ENCODE measurements around the gene FLNB. TPM values are rescaled to one million over a fixed set of nuclear protein-coding genes. Genes with fewer than 3 reads are reported as not detected.

The FLNB gene
- polyA plus RNA-seq, 1 of the 3 experiments (the other 2 are of a cell fraction) = 127 TPM

DNA sequence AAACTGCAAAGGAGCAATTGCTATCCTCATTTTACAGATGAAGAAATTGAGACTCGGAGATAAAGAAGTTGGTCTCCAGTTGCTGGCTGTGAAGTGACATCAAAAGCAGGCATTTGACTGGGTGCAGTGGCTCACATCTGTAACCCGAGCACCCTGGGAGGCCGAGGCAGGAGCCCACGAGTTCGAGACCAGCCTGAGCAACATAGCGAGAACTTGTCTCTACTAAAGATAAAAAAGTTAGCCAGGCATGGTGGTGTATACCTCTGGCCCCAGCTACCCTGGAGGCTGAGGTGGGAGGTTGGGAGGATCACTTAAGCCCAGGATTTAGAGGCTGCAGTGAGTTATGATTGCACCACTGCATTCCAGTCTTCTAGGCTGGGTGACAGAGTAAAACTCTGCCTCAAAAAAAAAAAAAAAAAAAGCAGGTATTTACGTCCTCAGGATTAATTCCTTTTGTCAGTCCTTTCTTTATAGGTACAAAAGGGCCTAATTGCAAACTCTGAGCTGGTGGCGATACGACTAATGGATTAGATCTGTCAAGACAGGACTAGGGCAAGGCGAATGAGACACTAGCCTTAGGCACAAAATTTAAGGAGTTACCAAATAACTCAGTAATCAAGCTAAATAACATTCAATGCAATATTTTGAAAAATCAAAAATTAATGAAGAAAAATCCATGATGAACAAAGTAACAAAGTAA is 208.4 kb downstream of the FLNB start:
- H3K27ac ChIP-seq (ENCODE audit: low read depth in 2 of 2, low read length in 1 of 2) = no peak overlapping the region
- H3F3A ChIP-seq (replicated peaks; ENCODE audit: insufficient read depth) = no peaks in the 10 kb centered on the region
- no peak overlapping the region for H3K9ac ChIP-seq
- DNase-seq = no peak
- WGBS (ENCODE audit: low lambda C conversion rate) = 63% methylated on average over 10 of the region's 10 CpGs
- ChIA-PET POLR2A (interaction anchor here (1.2 kb wide), 1 partner anchor 89 kb away, joined by 3 read pairs; the partner anchor contains the start of genes HTD2 and RPP14), CTCF (interaction anchor here (0.6 to 4.7 kb wide), 29 partner anchors 8 to 220 kb away, joined by 3 to 65 read pairs (median 8); partner anchors contain the start of genes ABHD6 and FLNB)
- no peaks in the 10 kb centered on the region for H3K9me2 ChIP-seq
- peaks cover 0 to 5% of the 10 kb centered on the region in 2 experiments; a peak in 1 of 4 replicates for H3K4me1 ChIP-seq (ENCODE audit: control insufficient read depth in 1 of 2, insufficient read depth in 2 of 2, low read depth in 1 of 2, low read length in 1 of 2)
- no peaks in the 10 kb centered on the region for H3K36me3 ChIP-seq (replicated peaks in 1 of 2; ENCODE audit: control insufficient read depth in 1 of 2, insufficient read depth in 2 of 2, low read length in 1 of 2)
- H3K27me3 ChIP-seq (ENCODE audit: insufficient read depth) = peaks cover 19% of the 10 kb centered on the region; the same call in 1 of the 2 replicates
- no peaks in the 10 kb centered on the region for H4K20me1 ChIP-seq (ENCODE audit: insufficient read depth)
- H2AFZ ChIP-seq (ENCODE audit: low read depth) = no peak overlapping the region
- peak overlapping the region; percentile 17; the same call in 1 of the 2 replicates for H3K4me2 ChIP-seq
- H3K79me2 ChIP-seq (ENCODE audit: insufficient read depth) = no peaks in the 10 kb centered on the region
- no peaks in the 10 kb centered on the region for H3K9me3 ChIP-seq
- peak overlapping the region in 1 of 2 experiments; percentile 34; a peak in 1 of 4 replicates for H3K4me3 ChIP-seq (ENCODE audit: low read depth in 2 of 2, low read length in 1 of 2)
- TF ChIP-seq NFIC (IDR thresholded peaks at IDR 0.05; ENCODE audit: borderline replicate concordance) = no peak
- TF ChIP-seq FOSL2 (IDR thresholded peaks at IDR 0.05; ENCODE audit: borderline replicate concordance, low read depth) = no peak
- TF ChIP-seq RFX5 (IDR thresholded peaks at IDR 0.05; ENCODE audit: low read length) = no peak
- TF ChIP-seq, protein P1, sequence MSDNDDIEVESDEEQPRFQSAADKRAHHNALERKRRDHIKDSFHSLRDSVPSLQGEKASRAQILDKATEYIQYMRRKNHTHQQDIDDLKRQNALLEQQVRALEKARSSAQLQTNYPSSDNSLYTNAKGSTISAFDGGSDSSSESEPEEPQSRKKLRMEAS (IDR thresholded peaks at IDR 0.05; ENCODE audit: low read depth) = no peak

DNA sequence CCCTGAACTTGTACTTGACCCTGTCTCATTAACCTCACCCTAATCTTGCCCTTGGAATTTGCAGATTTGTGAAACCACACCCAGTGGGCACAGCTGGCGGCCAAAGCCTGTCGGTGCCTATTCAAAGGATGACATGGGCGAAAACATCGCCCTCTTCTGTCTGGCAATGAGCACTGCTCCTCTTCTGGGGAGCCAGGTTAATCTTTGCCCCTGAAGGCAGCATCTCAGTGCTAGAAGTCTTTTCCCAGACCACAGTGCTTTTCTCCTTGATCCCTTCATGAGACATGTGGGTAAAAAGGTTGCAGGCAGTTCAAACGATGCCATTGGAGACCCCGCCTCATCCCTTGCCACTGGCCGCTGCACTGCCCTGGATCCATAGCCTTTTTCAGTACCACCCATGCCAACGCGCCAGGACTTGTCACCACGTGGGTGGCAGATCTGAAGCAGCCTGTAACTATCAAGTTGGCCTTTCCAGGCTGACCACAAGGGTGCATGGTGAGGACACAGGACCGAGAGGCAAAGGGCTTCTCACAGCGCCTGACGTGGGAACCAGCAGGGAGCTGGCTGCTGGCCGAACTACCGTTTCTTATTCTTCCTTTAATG is 209.1 kb downstream of the FLNB start:
- peak; percentile 79 for TF ChIP-seq SMC3 (IDR thresholded peaks at IDR 0.05; ENCODE audit: low read depth, low read length)
- TF ChIP-seq SIN3A (IDR thresholded peaks at IDR 0.05; ENCODE audit: borderline replicate concordance, low read depth, low read length) = no peak
- TF ChIP-seq MXI1 (IDR thresholded peaks at IDR 0.05; ENCODE audit: low read depth, low read length) = peak; percentile 93
- TF ChIP-seq, protein P1 (IDR thresholded peaks at IDR 0.05; ENCODE audit: low read depth) = peak; percentile 68; the same call in 1 of the 2 replicates
- no peak for TF ChIP-seq RCOR1 (IDR thresholded peaks at IDR 0.05; ENCODE audit: low read length)
- TF ChIP-seq, protein P2, sequence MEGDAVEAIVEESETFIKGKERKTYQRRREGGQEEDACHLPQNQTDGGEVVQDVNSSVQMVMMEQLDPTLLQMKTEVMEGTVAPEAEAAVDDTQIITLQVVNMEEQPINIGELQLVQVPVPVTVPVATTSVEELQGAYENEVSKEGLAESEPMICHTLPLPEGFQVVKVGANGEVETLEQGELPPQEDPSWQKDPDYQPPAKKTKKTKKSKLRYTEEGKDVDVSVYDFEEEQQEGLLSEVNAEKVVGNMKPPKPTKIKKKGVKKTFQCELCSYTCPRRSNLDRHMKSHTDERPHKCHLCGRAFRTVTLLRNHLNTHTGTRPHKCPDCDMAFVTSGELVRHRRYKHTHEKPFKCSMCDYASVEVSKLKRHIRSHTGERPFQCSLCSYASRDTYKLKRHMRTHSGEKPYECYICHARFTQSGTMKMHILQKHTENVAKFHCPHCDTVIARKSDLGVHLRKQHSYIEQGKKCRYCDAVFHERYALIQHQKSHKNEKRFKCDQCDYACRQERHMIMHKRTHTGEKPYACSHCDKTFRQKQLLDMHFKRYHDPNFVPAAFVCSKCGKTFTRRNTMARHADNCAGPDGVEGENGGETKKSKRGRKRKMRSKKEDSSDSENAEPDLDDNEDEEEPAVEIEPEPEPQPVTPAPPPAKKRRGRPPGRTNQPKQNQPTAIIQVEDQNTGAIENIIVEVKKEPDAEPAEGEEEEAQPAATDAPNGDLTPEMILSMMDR (IDR thresholded peaks at IDR 0.05) = peak; percentile 82
- TF ChIP-seq RAD21 (IDR thresholded peaks at IDR 0.05; ENCODE audit: low read length) = peak; percentile 68
- TF ChIP-seq, protein P3, sequence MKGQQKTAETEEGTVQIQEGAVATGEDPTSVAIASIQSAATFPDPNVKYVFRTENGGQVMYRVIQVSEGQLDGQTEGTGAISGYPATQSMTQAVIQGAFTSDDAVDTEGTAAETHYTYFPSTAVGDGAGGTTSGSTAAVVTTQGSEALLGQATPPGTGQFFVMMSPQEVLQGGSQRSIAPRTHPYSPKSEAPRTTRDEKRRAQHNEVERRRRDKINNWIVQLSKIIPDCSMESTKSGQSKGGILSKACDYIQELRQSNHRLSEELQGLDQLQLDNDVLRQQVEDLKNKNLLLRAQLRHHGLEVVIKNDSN (IDR thresholded peaks at IDR 0.05; ENCODE audit: borderline replicate concordance, low read depth) = no peak; the same call in 1 of the 2 replicates
- TF ChIP-seq, protein P4, sequence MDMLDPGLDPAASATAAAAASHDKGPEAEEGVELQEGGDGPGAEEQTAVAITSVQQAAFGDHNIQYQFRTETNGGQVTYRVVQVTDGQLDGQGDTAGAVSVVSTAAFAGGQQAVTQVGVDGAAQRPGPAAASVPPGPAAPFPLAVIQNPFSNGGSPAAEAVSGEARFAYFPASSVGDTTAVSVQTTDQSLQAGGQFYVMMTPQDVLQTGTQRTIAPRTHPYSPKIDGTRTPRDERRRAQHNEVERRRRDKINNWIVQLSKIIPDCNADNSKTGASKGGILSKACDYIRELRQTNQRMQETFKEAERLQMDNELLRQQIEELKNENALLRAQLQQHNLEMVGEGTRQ (IDR thresholded peaks at IDR 0.05; ENCODE audit: borderline replicate concordance, low read depth, low read length) = no peak
- Histone ChIP-seq H3K36me3 (replicated peaks in 1 of 2; ENCODE audit: control insufficient read depth in 1 of 2, insufficient read depth in 2 of 2, low read length in 1 of 2) (no peaks in the 10 kb centered on the region), H3K27me3 (ENCODE audit: insufficient read depth) (peaks cover 12% of the 10 kb centered on the region; the same call in 1 of the 2 replicates), H3K9ac (no peak overlapping the region), H2AFZ (ENCODE audit: low read depth) (peak overlapping the region; percentile 38; the same call in 1 of the 2 replicates), H3K4me2 (peak overlapping the region; percentile 17; the same call in 1 of the 2 replicates), H3K27ac (ENCODE audit: low read depth in 2 of 2, low read length in 1 of 2) (no peak overlapping the region; a peak in 1 of 4 replicates), H3K9me2 (no peaks in the 10 kb centered on the region), H3K4me3 (ENCODE audit: low read depth in 2 of 2, low read length in 1 of 2) (peak overlapping the region; percentile 6 to 34; a peak in 2 of 4 replicates), H3K9me3 (no peaks in the 10 kb centered on the region), H3K4me1 (ENCODE audit: control insufficient read depth in 1 of 2, insufficient read depth in 2 of 2, low read depth in 1 of 2, low read length in 1 of 2) (peaks cover 0 to 5% of the 10 kb centered on the region in 2 experiments; a peak in 1 of 4 replicates), H3F3A (replicated peaks; ENCODE audit: insufficient read depth) (no peaks in the 10 kb centered on the region), H3K79me2 (ENCODE audit: insufficient read depth) (no peaks in the 10 kb centered on the region), H4K20me1 (ENCODE audit: insufficient read depth) (no peaks in the 10 kb centered on the region)
- 24% methylated on average over 15 of the region's 15 CpGs for WGBS (ENCODE audit: low lambda C conversion rate)
- ChIA-PET POLR2A (interaction anchor here (1.2 kb wide), 1 partner anchor 89 kb away, joined by 3 read pairs; the partner anchor contains the start of genes HTD2 and RPP14), CTCF (interaction anchor here (0.6 to 4.7 kb wide), 37 partner anchors 9 to 247 kb away, joined by 3 to 65 read pairs (median 6); partner anchors contain the start of genes ABHD6 and FLNB)
- peak; percentile 72 for DNase-seq

All from SK-N-SH (cell line).